Measurements from ENCODE around the gene CEP85L. TPM values are rescaled to one million over a fixed set of nuclear protein-coding genes. Genes with fewer than 3 reads are reported as not detected.

CEP85L gene
- total RNA-seq, 1 donor from 2014 or later = 22.2 TPM

GRCh38 chr6:118535176-118535844, 116.1 kb downstream of the CEP85L start:
- Mint-ChIP-seq H3K27ac (ENCODE audit: unreplicated experiment) (no peak overlapping the region), H3K4me1 (ENCODE audit: unreplicated experiment) (no peaks in the 10 kb centered on the region), H3K27me3 (ENCODE audit: unreplicated experiment) (no peaks in the 10 kb centered on the region), H3K36me3 (ENCODE audit: low read depth, unreplicated experiment) (no peaks in the 10 kb centered on the region), H3K4me3 (ENCODE audit: unreplicated experiment) (no peak overlapping the region), H3K9me3 (ENCODE audit: unreplicated experiment) (no peaks in the 10 kb centered on the region)
- TF ChIP-seq, protein P1, sequence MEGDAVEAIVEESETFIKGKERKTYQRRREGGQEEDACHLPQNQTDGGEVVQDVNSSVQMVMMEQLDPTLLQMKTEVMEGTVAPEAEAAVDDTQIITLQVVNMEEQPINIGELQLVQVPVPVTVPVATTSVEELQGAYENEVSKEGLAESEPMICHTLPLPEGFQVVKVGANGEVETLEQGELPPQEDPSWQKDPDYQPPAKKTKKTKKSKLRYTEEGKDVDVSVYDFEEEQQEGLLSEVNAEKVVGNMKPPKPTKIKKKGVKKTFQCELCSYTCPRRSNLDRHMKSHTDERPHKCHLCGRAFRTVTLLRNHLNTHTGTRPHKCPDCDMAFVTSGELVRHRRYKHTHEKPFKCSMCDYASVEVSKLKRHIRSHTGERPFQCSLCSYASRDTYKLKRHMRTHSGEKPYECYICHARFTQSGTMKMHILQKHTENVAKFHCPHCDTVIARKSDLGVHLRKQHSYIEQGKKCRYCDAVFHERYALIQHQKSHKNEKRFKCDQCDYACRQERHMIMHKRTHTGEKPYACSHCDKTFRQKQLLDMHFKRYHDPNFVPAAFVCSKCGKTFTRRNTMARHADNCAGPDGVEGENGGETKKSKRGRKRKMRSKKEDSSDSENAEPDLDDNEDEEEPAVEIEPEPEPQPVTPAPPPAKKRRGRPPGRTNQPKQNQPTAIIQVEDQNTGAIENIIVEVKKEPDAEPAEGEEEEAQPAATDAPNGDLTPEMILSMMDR (IDR thresholded peaks at IDR 0.05; ENCODE audit: unreplicated experiment) = no peak
- DNase-seq (ENCODE audit: low spot score) = no peak

GRCh38 chr6:118530942-118531341, 120.4 kb downstream of the CEP85L start:
- Mint-ChIP-seq H3K4me1 (ENCODE audit: unreplicated experiment) (no peaks in the 10 kb centered on the region), H3K27me3 (ENCODE audit: unreplicated experiment) (no peaks in the 10 kb centered on the region), H3K4me3 (ENCODE audit: unreplicated experiment) (no peak overlapping the region), H3K27ac (ENCODE audit: unreplicated experiment) (no peak overlapping the region), H3K36me3 (ENCODE audit: low read depth, unreplicated experiment) (no peaks in the 10 kb centered on the region), H3K9me3 (ENCODE audit: unreplicated experiment) (no peaks in the 10 kb centered on the region)
- TF ChIP-seq, protein P1 (IDR thresholded peaks at IDR 0.05; ENCODE audit: unreplicated experiment) = no peak
- no peak for DNase-seq (ENCODE audit: low spot score)

- no peaks in the 10 kb centered on the region for H3K36me3 Mint-ChIP-seq (ENCODE audit: low read depth, unreplicated experiment)
- no peak overlapping the region for H3K4me3 Mint-ChIP-seq (ENCODE audit: unreplicated experiment)
- TF ChIP-seq, protein P1 (IDR thresholded peaks at IDR 0.05; ENCODE audit: unreplicated experiment) = no peak
- no peaks in the 10 kb centered on the region for H3K9me3 Mint-ChIP-seq (ENCODE audit: unreplicated experiment)
- H3K4me1 Mint-ChIP-seq (ENCODE audit: unreplicated experiment) = no peaks in the 10 kb centered on the region
- DNase-seq (ENCODE audit: low spot score) = no peak
- no peak overlapping the region for H3K27ac Mint-ChIP-seq (ENCODE audit: unreplicated experiment)
- peaks cover 2% of the 10 kb centered on the region for H3K27me3 Mint-ChIP-seq (ENCODE audit: unreplicated experiment)
Observed at GRCh38 chr6:118529756-118530155, 121.6 kb downstream of the CEP85L start.

DNA sequence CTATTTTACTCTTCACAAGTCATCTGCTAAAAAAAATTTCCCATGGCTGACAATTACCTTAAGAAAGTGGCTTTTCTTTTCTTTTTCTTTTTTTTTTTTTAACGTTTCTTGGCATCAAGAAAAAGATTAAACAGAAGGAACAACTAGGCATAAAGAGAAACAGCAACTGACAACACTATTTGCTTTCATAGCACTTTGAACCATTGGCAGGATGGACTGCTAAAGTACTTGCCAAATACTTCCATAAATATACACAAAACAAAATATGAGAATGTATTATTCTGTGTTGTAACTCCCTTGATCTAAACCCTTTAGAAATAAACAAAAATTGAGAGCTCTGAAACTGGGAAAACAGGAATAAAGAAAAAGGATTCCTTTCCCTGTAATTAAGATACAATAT, 123.3 kb downstream of the CEP85L start:
- DNase-seq (ENCODE audit: low spot score) = no peak
- H3K36me3 Mint-ChIP-seq (ENCODE audit: low read depth, unreplicated experiment) = no peaks in the 10 kb centered on the region
- no peak overlapping the region for H3K27ac Mint-ChIP-seq (ENCODE audit: unreplicated experiment)
- H3K27me3 Mint-ChIP-seq (ENCODE audit: unreplicated experiment) = peaks cover 2% of the 10 kb centered on the region
- H3K4me1 Mint-ChIP-seq (ENCODE audit: unreplicated experiment) = no peaks in the 10 kb centered on the region
- no peak overlapping the region for H3K4me3 Mint-ChIP-seq (ENCODE audit: unreplicated experiment)
- TF ChIP-seq, protein P1 (IDR thresholded peaks at IDR 0.05; ENCODE audit: unreplicated experiment) = no peak
- no peaks in the 10 kb centered on the region for H3K9me3 Mint-ChIP-seq (ENCODE audit: unreplicated experiment)

DNA sequence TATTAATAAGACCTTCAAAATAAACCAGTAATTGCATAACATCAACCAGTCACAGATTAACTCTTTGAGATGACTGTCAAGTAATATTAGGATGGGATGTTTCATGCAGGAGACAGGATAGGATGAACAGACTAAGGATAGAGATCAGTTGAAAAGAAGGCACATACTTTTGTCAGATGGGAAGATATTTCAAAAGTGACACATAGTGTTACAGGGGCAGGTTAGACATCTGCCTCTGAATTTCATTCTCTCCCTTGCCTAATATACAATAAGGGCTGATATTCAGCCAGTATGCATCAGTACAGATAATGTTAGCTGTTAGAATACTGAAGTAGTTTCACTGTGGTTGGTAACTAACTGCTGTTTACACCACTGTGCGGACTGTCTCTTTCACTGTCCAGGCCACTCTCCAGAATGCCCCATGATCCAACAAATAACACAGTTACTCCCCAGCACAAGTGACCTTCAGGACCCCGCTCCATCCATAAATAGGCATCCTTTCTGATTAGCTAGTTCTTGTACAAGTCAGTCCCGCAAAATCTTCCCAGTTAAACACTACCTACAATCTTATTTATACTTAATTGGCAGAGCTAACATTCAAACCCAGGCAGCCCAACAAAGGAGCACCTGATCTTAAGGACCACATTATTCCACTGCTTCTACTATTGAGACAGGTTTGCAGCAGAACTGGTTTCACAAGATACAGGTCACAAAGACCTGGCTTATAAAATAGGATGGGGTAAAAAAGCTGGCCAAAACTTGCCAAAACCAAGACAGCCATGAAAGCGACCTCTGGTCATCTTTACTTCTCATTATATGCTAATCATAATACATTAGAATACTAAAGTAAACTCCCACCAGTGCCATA, 125.2 kb downstream of the CEP85L start:
- no peak for DNase-seq (ENCODE audit: low spot score)
- TF ChIP-seq, protein P1 (IDR thresholded peaks at IDR 0.05; ENCODE audit: unreplicated experiment) = no peak
- no peak overlapping the region for H3K4me3 Mint-ChIP-seq (ENCODE audit: unreplicated experiment)
- no peak overlapping the region for H3K27ac Mint-ChIP-seq (ENCODE audit: unreplicated experiment)
- no peaks in the 10 kb centered on the region for H3K4me1 Mint-ChIP-seq (ENCODE audit: unreplicated experiment)
- H3K9me3 Mint-ChIP-seq (ENCODE audit: unreplicated experiment) = no peaks in the 10 kb centered on the region
- H3K27me3 Mint-ChIP-seq (ENCODE audit: unreplicated experiment) = peaks cover 2% of the 10 kb centered on the region
- H3K36me3 Mint-ChIP-seq (ENCODE audit: low read depth, unreplicated experiment) = no peaks in the 10 kb centered on the region
